ENCODE measurements around the gene TMEM87B. TPM values are rescaled to one million over a fixed set of nuclear protein-coding genes. Genes with fewer than 3 reads are reported as not detected.
"Not testable (repeated sequence)": the region's sequence is repeated elsewhere in the genome, so short reads cannot be mapped to it uniquely, and the experiment has no call there.

The TMEM87B gene
- total and polyA plus RNA-seq, 4 donors: 11.2 to 26.4 (median 18.1) TPM

DNA sequence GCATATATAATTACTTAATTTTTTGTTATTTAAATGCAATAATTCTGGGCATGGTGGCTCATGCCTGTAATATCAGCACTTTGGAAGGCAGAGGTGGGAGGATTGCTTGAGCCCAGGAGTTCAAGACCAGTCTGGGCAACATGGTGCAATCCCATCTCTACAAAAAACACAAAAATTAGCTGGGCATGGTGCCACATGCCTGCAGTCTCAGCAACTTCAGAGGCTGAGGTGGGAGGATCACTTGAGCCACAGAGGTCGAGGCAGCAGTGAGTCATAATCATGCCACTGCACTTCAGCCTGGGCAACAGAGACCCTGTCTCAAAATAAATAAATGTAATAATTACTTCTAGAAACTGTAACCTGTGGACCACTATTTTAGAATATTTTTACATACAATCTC is 21.5 kb upstream of the TMEM87B start:
- DNase-seq: no peak
- H3K36me3 ChIP-seq (ENCODE audit: control insufficient read depth in 4 of 4, insufficient read depth in 4 of 4, low read length in 4 of 4): no peaks in the 10 kb centered on the region

GRCh38 chr2:112034924-112035323 is 20.1 kb upstream of the TMEM87B start:
- peaks cover 0 to 17% (median 4%) of the 10 kb centered on the region in 5 donors for H3K4me1 ChIP-seq (ENCODE audit: control insufficient read depth in 5 of 5, insufficient read depth in 5 of 5, low read length in 5 of 5)
- no peak overlapping the region for H3K27ac ChIP-seq (ENCODE audit: low read depth in 1 of 2, low read length in 1 of 2)
- TF ChIP-seq CTCF (IDR thresholded peaks at IDR 0.05; ENCODE audit: control extremely low read depth, extremely low read depth): no peak
- H3K36me3 ChIP-seq (ENCODE audit: control insufficient read depth in 4 of 4, insufficient read depth in 4 of 4, low read length in 4 of 4): no peaks in the 10 kb centered on the region
- H3K4me3 ChIP-seq: no peak overlapping the region
- WGBS, 2 donors: 82 to 84% methylated on average over 3 of the region's 3 CpGs
- H3K27me3 ChIP-seq (ENCODE audit: control insufficient read depth in 3 of 3, insufficient read depth in 3 of 3, low read length in 2 of 3): no peaks in the 10 kb centered on the region
- DNase-seq (no peak), ATAC-seq (ENCODE audit: insufficient read depth, low FRiP score) (no peak)
- peaks cover 0 to 1% (median 0%) of the 10 kb centered on the region in 4 donors for H3K9me3 ChIP-seq (ENCODE audit: control insufficient read depth in 4 of 4, insufficient read depth in 3 of 4, low read length in 3 of 4)
- no peak overlapping the region for H3K9ac ChIP-seq (ENCODE audit: insufficient read depth in 1 of 2, low read length in 2 of 2)

More for the DNA sequence above, 21.5 kb upstream of the TMEM87B start:
- H3K9me3 ChIP-seq (ENCODE audit: control insufficient read depth in 4 of 4, insufficient read depth in 3 of 4, low read length in 3 of 4): no peaks in the 10 kb centered on the region
- H3K4me1 ChIP-seq (ENCODE audit: control insufficient read depth in 5 of 5, insufficient read depth in 5 of 5, low read length in 5 of 5): peaks cover 0 to 17% (median 4%) of the 10 kb centered on the region in 5 donors
- no peak overlapping the region for H3K9ac ChIP-seq (ENCODE audit: insufficient read depth in 1 of 2, low read length in 2 of 2)
- H3K27me3 ChIP-seq (ENCODE audit: control insufficient read depth in 3 of 3, insufficient read depth in 3 of 3, low read length in 2 of 3): no peaks in the 10 kb centered on the region
- no peak for ATAC-seq (ENCODE audit: insufficient read depth, low FRiP score)
- no peak overlapping the region for H3K4me3 ChIP-seq
- no peak for TF ChIP-seq CTCF (IDR thresholded peaks at IDR 0.05; ENCODE audit: control extremely low read depth, extremely low read depth)
- 50 to 52% methylated on average over 1 of the region's 1 CpG for WGBS, 2 donors
- H3K27ac ChIP-seq (ENCODE audit: low read depth in 1 of 2, low read length in 1 of 2): no peak overlapping the region

DNA sequence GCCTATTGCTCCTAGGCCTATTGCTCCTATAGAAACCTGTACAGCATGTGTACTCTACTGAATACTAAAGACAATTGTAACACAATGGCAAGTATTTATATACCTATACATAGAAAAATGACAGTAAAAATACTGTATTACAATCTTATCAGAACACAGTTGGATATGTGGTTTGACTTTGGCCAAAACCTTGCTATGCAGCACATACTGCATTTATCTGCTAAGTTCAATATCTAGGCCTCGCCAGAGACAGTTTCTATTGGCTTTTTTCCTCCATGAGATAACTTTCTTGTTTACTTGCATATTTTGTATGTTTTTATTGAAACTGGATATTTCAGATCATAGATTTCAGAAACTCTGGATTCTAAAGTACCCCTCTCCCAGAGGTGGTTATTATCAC is 19.3 kb upstream of the TMEM87B start:
- no peak overlapping the region for H3K27ac ChIP-seq (ENCODE audit: low read depth in 1 of 2, low read length in 1 of 2)
- no peak for DNase-seq
- 94 to 100% methylated on average over 1 of the region's 1 CpG for WGBS, 2 donors
- ATAC-seq (ENCODE audit: insufficient read depth, low FRiP score): no peak
- H3K4me3 ChIP-seq: no peak overlapping the region
- no peak overlapping the region for H3K9ac ChIP-seq (ENCODE audit: insufficient read depth in 1 of 2, low read length in 2 of 2)
- TF ChIP-seq CTCF (IDR thresholded peaks at IDR 0.05; ENCODE audit: control extremely low read depth, extremely low read depth): no peak
- H3K4me1 ChIP-seq (ENCODE audit: control insufficient read depth in 5 of 5, insufficient read depth in 5 of 5, low read length in 5 of 5): peaks cover 0 to 16% (median 4%) of the 10 kb centered on the region in 5 donors
- H3K9me3 ChIP-seq (ENCODE audit: control insufficient read depth in 4 of 4, insufficient read depth in 3 of 4, low read length in 3 of 4): peaks cover 0 to 1% (median 0%) of the 10 kb centered on the region in 4 donors
- H3K36me3 ChIP-seq (ENCODE audit: control insufficient read depth in 4 of 4, insufficient read depth in 4 of 4, low read length in 4 of 4): no peaks in the 10 kb centered on the region
- H3K27me3 ChIP-seq (ENCODE audit: control insufficient read depth in 3 of 3, insufficient read depth in 3 of 3, low read length in 2 of 3): no peaks in the 10 kb centered on the region

- not testable (repeated sequence) for H3K4me1 ChIP-seq (ENCODE audit: control insufficient read depth in 5 of 5, insufficient read depth in 5 of 5, low read length in 5 of 5); H3K4me3 ChIP-seq; H3K9ac ChIP-seq (ENCODE audit: insufficient read depth in 1 of 2, low read length in 2 of 2); H3K36me3 ChIP-seq (ENCODE audit: control insufficient read depth in 4 of 4, insufficient read depth in 4 of 4, low read length in 4 of 4); H3K27me3 ChIP-seq (ENCODE audit: control insufficient read depth in 3 of 3, insufficient read depth in 3 of 3, low read length in 2 of 3); DNase-seq; H3K27ac ChIP-seq (ENCODE audit: low read depth in 1 of 2, low read length in 1 of 2); ATAC-seq (ENCODE audit: insufficient read depth, low FRiP score); H3K9me3 ChIP-seq (ENCODE audit: control insufficient read depth in 4 of 4, insufficient read depth in 3 of 4, low read length in 3 of 4)
- WGBS, 2 donors: 92 to 93% methylated on average over 12 of the region's 12 CpGs
These were observed 15.5 kb upstream of the TMEM87B start for GRCh38 chr2:112039556-112039955.

GRCh38 chr2:112040066-112040465 is 15.0 kb upstream of the TMEM87B start:
- not testable (repeated sequence) for H3K27me3 ChIP-seq (ENCODE audit: control insufficient read depth in 3 of 3, insufficient read depth in 3 of 3, low read length in 2 of 3); ATAC-seq (ENCODE audit: insufficient read depth, low FRiP score)

DNA sequence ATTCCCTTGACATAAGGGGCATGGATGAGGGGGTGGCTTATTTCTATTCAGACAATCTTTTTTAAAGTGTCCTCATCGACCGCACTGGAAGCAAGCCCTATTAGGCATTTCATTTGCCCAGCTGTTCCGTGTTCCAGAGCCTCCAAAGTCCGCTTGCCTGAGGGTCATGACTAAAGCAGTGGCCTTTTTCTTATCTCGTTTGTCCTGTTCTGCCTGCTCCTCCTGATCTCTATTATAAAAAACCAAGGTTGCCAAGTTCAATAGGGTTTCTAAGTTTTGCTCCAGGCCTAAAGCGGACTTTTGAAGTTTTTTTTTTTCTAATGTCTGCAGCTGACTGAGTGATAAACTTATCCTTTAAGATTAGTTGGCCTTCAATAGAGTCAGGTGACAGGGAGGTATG is 13.6 kb upstream of the TMEM87B start:
- not testable (repeated sequence) for H3K27ac ChIP-seq (ENCODE audit: low read depth in 1 of 2, low read length in 1 of 2); DNase-seq; H3K4me3 ChIP-seq; H3K9me3 ChIP-seq (ENCODE audit: control insufficient read depth in 4 of 4, insufficient read depth in 3 of 4, low read length in 3 of 4); ATAC-seq (ENCODE audit: insufficient read depth, low FRiP score); H3K27me3 ChIP-seq (ENCODE audit: control insufficient read depth in 3 of 3, insufficient read depth in 3 of 3, low read length in 2 of 3); H3K4me1 ChIP-seq (ENCODE audit: control insufficient read depth in 5 of 5, insufficient read depth in 5 of 5, low read length in 5 of 5); H3K36me3 ChIP-seq (ENCODE audit: control insufficient read depth in 4 of 4, insufficient read depth in 4 of 4, low read length in 4 of 4); H3K9ac ChIP-seq (ENCODE audit: insufficient read depth in 1 of 2, low read length in 2 of 2)
- WGBS, 2 donors: 71 to 75% methylated on average over 6 of the region's 6 CpGs

More at GRCh38 chr2:112040066-112040465, 15.0 kb upstream of the TMEM87B start:
- not testable (repeated sequence) for H3K9ac ChIP-seq (ENCODE audit: insufficient read depth in 1 of 2, low read length in 2 of 2); H3K36me3 ChIP-seq (ENCODE audit: control insufficient read depth in 4 of 4, insufficient read depth in 4 of 4, low read length in 4 of 4); H3K4me3 ChIP-seq; H3K4me1 ChIP-seq (ENCODE audit: control insufficient read depth in 5 of 5, insufficient read depth in 5 of 5, low read length in 5 of 5); DNase-seq; H3K9me3 ChIP-seq (ENCODE audit: control insufficient read depth in 4 of 4, insufficient read depth in 3 of 4, low read length in 3 of 4); H3K27ac ChIP-seq (ENCODE audit: low read depth in 1 of 2, low read length in 1 of 2)
- WGBS, 2 donors: 88 to 93% methylated on average over 2 of the region's 2 CpGs
